Endothelial cell of umbilical vein (primary cell): ENCODE data around the gene MAGEA9B. TPM values are rescaled to one million over a fixed set of nuclear protein-coding genes. Genes with fewer than 3 reads are reported as not detected.

Experiments
- BruUV-seq: library from RNA; stranded (reverse); fragments of 400-500 nt; replicated peaks from 2 replicates; lab custom pipeline; 2021; lab: Mats Ljungman, UMichigan
- CTCF ChIA-PET: fragments of 300-600, 350-600 bp; sonication (Branson Sonifier 250); formaldehyde crosslinking; loops from one replicate; lab custom pipeline; 2021; ENCODE audit warnings: antibody characterized with exemption, inconsistent platforms; lab: Charles Lee
- POLR2A ChIA-PET: fragments of 300-600, 350-600 bp; sonication (Branson Sonifier 250); formaldehyde crosslinking; loops from one replicate; lab custom pipeline; 2021; ENCODE audit warnings: antibody characterized with exemption, inconsistent platforms; lab: Charles Lee
- DNase-seq: peaks from one replicate; pipeline ENCODE4 v3.0.0-alpha.2; 2011; ENCODE audit warnings: low read depth, low spot score
- FAIRE-seq: peaks from 2 replicates; lab custom pipeline; 2011; peaks lifted over from hg19 to GRCh38; lab: Jason Lieb, UNC
- H2AFZ ChIP-seq: 2 replicates; pipeline ENCODE4 v1.6.0; 2012; ENCODE audit warnings: low read depth, low read length, control low read depth, inconsistent platforms
- H3K27ac ChIP-seq: 2 replicates; pipeline ENCODE4 v1.5.1; 2011; ENCODE audit warnings: low read depth, mild to moderate bottlenecking, control low read depth, low read length, moderate library complexity; ENCODE audit not compliant: insufficient read depth
- H3K27me3 ChIP-seq, 2 experiments: 2 replicates each; pipeline versions ENCODE4 v1.6.0 to v1.6.1; 2011; ENCODE audit warnings: low read length in 2 of 2, mixed read lengths in 1 of 2; ENCODE audit not compliant: control insufficient read depth in 2 of 2, insufficient read depth in 2 of 2
- H3K36me3 ChIP-seq, 2 experiments: 2 replicates in 1 of 2; 3 replicates in 1 of 2; pipeline ENCODE4 v1.5.1; 2011; ENCODE audit warnings: low read length in 2 of 2, mild to moderate bottlenecking in 1 of 2, moderate library complexity in 1 of 2; ENCODE audit not compliant: control insufficient read depth in 2 of 2, insufficient read depth in 2 of 2; ENCODE audit errors: extremely low read depth in 1 of 2
- H3K4me1 ChIP-seq: 3 replicates; pipeline ENCODE4 v1.5.1; 2011; ENCODE audit warnings: mild to moderate bottlenecking, low read length; ENCODE audit not compliant: control insufficient read depth, insufficient read depth; ENCODE audit errors: extremely low read depth
- H3K4me2 ChIP-seq: 2 replicates; pipeline ENCODE4 v1.6.1; 2011; ENCODE audit warnings: low read length, control low read depth, mixed read lengths; ENCODE audit not compliant: insufficient read depth
- H3K4me3 ChIP-seq, 3 experiments: fragments of 200-600 bp in 1 of 3; sonication (generic), shearing (Covaris generic) in 1 of 3; replicated peaks in 1 of 3; 2 replicates each; pipeline ENCODE4 v1.5.1; 2011 to 2016; ENCODE audit warnings: control low read depth in 3 of 3, low read length in 3 of 3, mild to moderate bottlenecking in 2 of 3, inconsistent platforms in 1 of 3, low read depth in 1 of 3, moderate library complexity in 1 of 3; ENCODE audit not compliant: insufficient read depth in 1 of 3
- H3K79me2 ChIP-seq: 2 replicates; pipeline ENCODE4 v1.6.0; 2012; ENCODE audit warnings: low read length, inconsistent platforms; ENCODE audit not compliant: control insufficient read depth, insufficient read depth
- H3K9ac ChIP-seq: replicated peaks from 2 replicates; pipeline ENCODE3; 2011; ENCODE audit warnings: low read length, control low read depth; ENCODE audit not compliant: insufficient read depth; ENCODE audit errors: extremely low read depth
- H3K9me1 ChIP-seq: replicated peaks from 3 replicates; pipeline ENCODE4 v1.6.0; 2011; ENCODE audit warnings: mild to moderate bottlenecking, low read length; ENCODE audit not compliant: control insufficient read depth, insufficient read depth; ENCODE audit errors: extremely low read depth
- H3K9me3 ChIP-seq: replicated peaks from 2 replicates; pipeline ENCODE4 v1.5.1; 2012; ENCODE audit warnings: low read length, inconsistent platforms; ENCODE audit not compliant: control insufficient read depth, insufficient read depth
- H4K20me1 ChIP-seq: replicated peaks from 2 replicates; pipeline ENCODE3; 2011; ENCODE audit warnings: mild to moderate bottlenecking, low read length; ENCODE audit not compliant: control insufficient read depth, insufficient read depth; ENCODE audit errors: extremely low read depth
- EZH2 ChIP-seq: IDR thresholded peaks from 2 replicates; pipeline ENCODE4 v1.6.1; 2012; ENCODE audit warnings: borderline replicate concordance, low read depth, mild to moderate bottlenecking, moderate library complexity, low read length, inconsistent platforms; ENCODE audit not compliant: severe bottlenecking
- FOS ChIP-seq: IDR thresholded peaks from 2 replicates; pipeline ENCODE4 v1.6.1; 2011; ENCODE audit warnings: mild to moderate bottlenecking, low read length, moderate library complexity, borderline replicate concordance; ENCODE audit not compliant: insufficient read depth
- GATA2 ChIP-seq: IDR thresholded peaks from 2 replicates; pipeline ENCODE4 v1.7.0; 2011; ENCODE audit warnings: low read depth, mild to moderate bottlenecking, moderate library complexity, mixed read lengths, low read length; ENCODE audit not compliant: insufficient read length, insufficient read depth
- JUN ChIP-seq: IDR thresholded peaks from 2 replicates; pipeline ENCODE4 v1.6.1; 2011; ENCODE audit warnings: borderline replicate concordance, low read depth; ENCODE audit not compliant: insufficient read length, insufficient read depth
- MAX ChIP-seq: IDR thresholded peaks from 2 replicates; pipeline ENCODE4 v1.6.1; 2011; ENCODE audit not compliant: insufficient read depth, insufficient read length
- MYC ChIP-seq: IDR thresholded peaks from one replicate; pipeline ENCODE4 v1.6.1; 2011; ENCODE audit warnings: mild to moderate bottlenecking, low read depth, low read length
- POLR2A ChIP-seq: IDR thresholded peaks from 2 replicates; pipeline ENCODE4 v1.6.1; 2012; ENCODE audit warnings: low read depth, mild to moderate bottlenecking, control low read depth, low read length
- POLR2AphosphoS5 ChIP-seq: IDR thresholded peaks from 2 replicates; pipeline ENCODE4 v1.6.1; 2012; ENCODE audit warnings: low read depth, mild to moderate bottlenecking, control low read depth, low read length, moderate library complexity; ENCODE audit not compliant: insufficient read depth
- dilution Hi-C: fragments of 300-500 bp; cut with MboI; formaldehyde crosslinking; loops from one replicate; pipeline ENCODE4 v1.15.0; 2019; ENCODE audit warnings: low sequenced_read_pairs; ENCODE audit not compliant: extremely low pct_ligation_motif_present
- intact Hi-C: fragments of 100-400 bp; cut with micrococcal nuclease; formaldehyde crosslinking; loops from one replicate; pipeline ENCODE4 v1.10.0; 2022
- polyA plus RNA-seq, 4 experiments: library from polyadenylated mRNA; depleted of rRNA in 3 of 4; stranded (reverse) in 3 of 4; unstranded in 1 of 4; fragments of >200 nt; gene quantifications; 2 replicates each; pipeline versions ENCODE4 v1.2.1 to v1.2.3, GENCODE V29; 2011 to 2012; ENCODE audit warnings: missing spikeins in 1 of 4
- total RNA-seq: library from RNA; stranded (reverse); gene quantifications from 2 replicates; pipeline ENCODE4 v1.2.3, GENCODE V29; 2021
- TF ChIP-seq, protein P1 (sequence below), 2 donors: IDR thresholded peaks; 1 replicate in 1 of 2; 2 replicates in 1 of 2; pipeline ENCODE4 v1.5.1; 2011; ENCODE audit warnings: low read length in 2 of 2, mild to moderate bottlenecking in 2 of 2, moderate library complexity in 2 of 2, control low read depth in 1 of 2, inconsistent platforms in 1 of 2, low read depth in 1 of 2; ENCODE audit not compliant: insufficient read depth in 1 of 2; ENCODE audit errors: extremely low read depth in 1 of 2

MAGEA9B gene
- total and polyA plus RNA-seq, 2 donors (not counting 3 experiments of a cell fraction or from before 2014, with no cell fraction given) = not detected

- ChIA-PET POLR2A (no interaction called here), CTCF (interaction anchor here (1.0 to 3.4 kb wide), 5 partner anchors 14 to 397 kb away, joined by 3 to 20 read pairs (median 5); partner anchors contain the start of genes EOLA2 and IDS)
- H4K20me1 ChIP-seq = no peaks in the 10 kb centered on the region
- H3K27me3 ChIP-seq = no peaks in the 10 kb centered on the region
- TF ChIP-seq POLR2A (no peak), MAX (no peak), FOS (no peak), EZH2 (no peak), MYC (no peak), GATA2 (no peak), POLR2AphosphoS5 (no peak), JUN (no peak)
- TF ChIP-seq, protein P1, sequence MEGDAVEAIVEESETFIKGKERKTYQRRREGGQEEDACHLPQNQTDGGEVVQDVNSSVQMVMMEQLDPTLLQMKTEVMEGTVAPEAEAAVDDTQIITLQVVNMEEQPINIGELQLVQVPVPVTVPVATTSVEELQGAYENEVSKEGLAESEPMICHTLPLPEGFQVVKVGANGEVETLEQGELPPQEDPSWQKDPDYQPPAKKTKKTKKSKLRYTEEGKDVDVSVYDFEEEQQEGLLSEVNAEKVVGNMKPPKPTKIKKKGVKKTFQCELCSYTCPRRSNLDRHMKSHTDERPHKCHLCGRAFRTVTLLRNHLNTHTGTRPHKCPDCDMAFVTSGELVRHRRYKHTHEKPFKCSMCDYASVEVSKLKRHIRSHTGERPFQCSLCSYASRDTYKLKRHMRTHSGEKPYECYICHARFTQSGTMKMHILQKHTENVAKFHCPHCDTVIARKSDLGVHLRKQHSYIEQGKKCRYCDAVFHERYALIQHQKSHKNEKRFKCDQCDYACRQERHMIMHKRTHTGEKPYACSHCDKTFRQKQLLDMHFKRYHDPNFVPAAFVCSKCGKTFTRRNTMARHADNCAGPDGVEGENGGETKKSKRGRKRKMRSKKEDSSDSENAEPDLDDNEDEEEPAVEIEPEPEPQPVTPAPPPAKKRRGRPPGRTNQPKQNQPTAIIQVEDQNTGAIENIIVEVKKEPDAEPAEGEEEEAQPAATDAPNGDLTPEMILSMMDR (IDR thresholded peaks at IDR 0.05; ENCODE audit: extremely low read depth in 1 of 2, insufficient read depth in 1 of 2, low read depth in 1 of 2, low read length in 2 of 2) = no peak
- H3K9ac ChIP-seq = peak overlapping the region; percentile 47
- peak overlapping the region; percentile 41 for H3K4me2 ChIP-seq
- peak overlapping the region in 2 of 3 experiments; percentile 47 to 90 for H3K4me3 ChIP-seq
- dilution Hi-C loops (no loop called here), intact Hi-C loops (no loop called here)
- no peak overlapping the region for H3K27ac ChIP-seq
- H3K9me3 ChIP-seq = no peaks in the 10 kb centered on the region
- H2AFZ ChIP-seq = no peak overlapping the region
- H3K79me2 ChIP-seq = no peaks in the 10 kb centered on the region
- H3K9me1 ChIP-seq = no peaks in the 10 kb centered on the region
- TSS peak; percentile 36 for BruUV-seq
- FAIRE-seq = peak; percentile 21
- no peak for DNase-seq
- H3K4me1 ChIP-seq = peaks cover 5% of the 10 kb centered on the region
- H3K36me3 ChIP-seq = no peaks in the 10 kb centered on the region
Measured at GRCh38 chrX:149541521-149542047, 45.7 kb downstream of the MAGEA9B start.
